Neuronal stem cell (in vitro differentiated cells): ENCODE measurements around the gene FHIT.

ENCODE experiments used
- DNase-seq: peaks from one replicate; pipeline ENCODE4 v3.0.0-alpha.2; 2013; ENCODE audit warnings: low spot score
- H2AFZ ChIP-seq: one replicate; pipeline ENCODE4 v1.6.1; 2013; ENCODE audit warnings: mild to moderate bottlenecking, low read length, inconsistent platforms
- H2AK5ac ChIP-seq: 2 replicates; pipeline ENCODE4 v1.6.1; 2013; ENCODE audit warnings: low read depth, mild to moderate bottlenecking, inconsistent platforms, low read length, moderate library complexity, mixed read lengths
- H2BK120ac ChIP-seq: 2 replicates; pipeline ENCODE4 v1.6.1; 2013; ENCODE audit warnings: low read depth, mild to moderate bottlenecking, inconsistent platforms, low read length, moderate library complexity, mixed read lengths
- H2BK12ac ChIP-seq: one replicate; pipeline ENCODE4 v1.6.1; 2013; ENCODE audit warnings: low read length, inconsistent platforms
- H2BK15ac ChIP-seq: 2 replicates; pipeline ENCODE4 v1.6.1; 2013; ENCODE audit warnings: mild to moderate bottlenecking, low read length, inconsistent platforms, mixed read lengths
- H2BK5ac ChIP-seq: one replicate; pipeline ENCODE4 v1.6.1; 2013; ENCODE audit warnings: inconsistent platforms, mild to moderate bottlenecking, low read length, moderate library complexity
- H3K14ac ChIP-seq: one replicate; pipeline ENCODE4 v1.6.1; 2013; ENCODE audit warnings: low read length, inconsistent platforms
- H3K18ac ChIP-seq: 2 replicates; pipeline ENCODE4 v1.6.1; 2013; ENCODE audit warnings: low read length, inconsistent platforms
- H3K23ac ChIP-seq: 2 replicates; pipeline ENCODE4 v1.6.1; 2013; ENCODE audit warnings: low read depth, mild to moderate bottlenecking, mixed read lengths, low read length, inconsistent platforms; ENCODE audit not compliant: poor library complexity
- H3K27ac ChIP-seq: replicated peaks from 3 replicates; pipeline ENCODE4 v1.5.1; 2013; ENCODE audit warnings: low read length, inconsistent platforms
- H3K27me3 ChIP-seq, 3 experiments: 2 replicates each; pipeline ENCODE4 v1.6.1; 2013; ENCODE audit warnings: low read length in 3 of 3, mild to moderate bottlenecking in 2 of 3, inconsistent platforms in 1 of 3, low read depth in 1 of 3, mixed read lengths in 1 of 3, moderate library complexity in 1 of 3; ENCODE audit not compliant: control insufficient read depth in 3 of 3, insufficient read depth in 3 of 3
- H3K36me3 ChIP-seq, 2 donors: replicated peaks in 1 of 2; 2 replicates each; pipeline ENCODE4 v1.6.1; 2013; ENCODE audit warnings: low read length in 2 of 2; ENCODE audit not compliant: control insufficient read depth in 2 of 2, insufficient read depth in 2 of 2
- H3K4ac ChIP-seq: 2 replicates; pipeline ENCODE4 v1.6.1; 2013; ENCODE audit warnings: inconsistent platforms, mild to moderate bottlenecking, low read length, moderate library complexity
- H3K4me1 ChIP-seq, 2 donors: 1 replicate in 1 of 2; 2 replicates in 1 of 2; pipeline ENCODE4 v1.6.1; 2013; ENCODE audit warnings: low read length in 2 of 2, low read depth in 1 of 2; ENCODE audit not compliant: control insufficient read depth in 2 of 2, insufficient read depth in 1 of 2
- H3K4me2 ChIP-seq: one replicate; pipeline ENCODE4 v1.6.1; 2013; ENCODE audit warnings: mild to moderate bottlenecking, low read length, inconsistent platforms; ENCODE audit not compliant: insufficient read depth, poor library complexity, severe bottlenecking
- H3K4me3 ChIP-seq, 2 donors: 2 replicates each; pipeline ENCODE4 v1.5.1; 2013; ENCODE audit warnings: low read length in 2 of 2, mild to moderate bottlenecking in 2 of 2, inconsistent platforms in 1 of 2, moderate library complexity in 1 of 2
- H3K79me1 ChIP-seq: one replicate; pipeline ENCODE4 v1.6.1; 2013; ENCODE audit warnings: low read depth, mild to moderate bottlenecking, inconsistent platforms, low read length, moderate library complexity
- H3K9ac ChIP-seq: one replicate; pipeline ENCODE4 v1.6.1; 2013; ENCODE audit warnings: mild to moderate bottlenecking, low read depth, low read length, inconsistent platforms; ENCODE audit not compliant: poor library complexity
- H3K9me3 ChIP-seq, 2 donors: replicated peaks in 1 of 2; 2 replicates each; pipeline versions ENCODE3 to v1.6.1; 2013; ENCODE audit warnings: low read length in 2 of 2, mild to moderate bottlenecking in 2 of 2, inconsistent platforms in 1 of 2, low read depth in 1 of 2, mixed read lengths in 1 of 2, moderate library complexity in 1 of 2; ENCODE audit not compliant: control insufficient read depth in 2 of 2, insufficient read depth in 1 of 2
- H4K8ac ChIP-seq: one replicate; pipeline ENCODE4 v1.6.1; 2013; ENCODE audit warnings: low read depth, mild to moderate bottlenecking, inconsistent platforms, low read length, moderate library complexity
- H4K91ac ChIP-seq: one replicate; pipeline ENCODE4 v1.6.1; 2013; ENCODE audit warnings: low read length, low read depth, mild to moderate bottlenecking, inconsistent platforms; ENCODE audit not compliant: poor library complexity
- WGBS, 2 donors: extraction: QIAGEN DNeasy Blood & Tissue Kit; methylation state at CpG; one replicate each; pipeline ENCODE4 v1.1.7; 2013; ENCODE audit warnings: missing lambda C conversion rate in 2 of 2, mixed read lengths in 1 of 2; ENCODE audit not compliant: insufficient read length in 2 of 2, insufficient replicate concordance in 1 of 2; ENCODE audit errors: extremely low coverage in 2 of 2; 5-methylcytosine and 5-hydroxymethylcytosine counted together

The FHIT gene

GRCh38 chr3:60707452-60708020 lies 543.7 kb downstream of the FHIT start:
- Histone ChIP-seq H3K9ac (no peak overlapping the region), H3K4ac (no peak overlapping the region), H3K36me3 (no peaks in the 10 kb centered on the region), H3K18ac (no peak overlapping the region), H3K4me1 (peaks cover 0 to 3% of the 10 kb centered on the region in 2 donors), H2BK12ac (no peak overlapping the region), H2BK120ac (no peak overlapping the region), H2BK15ac (no peak overlapping the region), H4K8ac (no peak overlapping the region), H2BK5ac (no peak overlapping the region), H3K14ac (no peak overlapping the region), H3K27ac (no peak overlapping the region), H3K4me3 (no peak overlapping the region), H3K79me1 (no peaks in the 10 kb centered on the region), H4K91ac (no peak overlapping the region), H3K23ac (no peak overlapping the region), H3K27me3 (no peaks in the 10 kb centered on the region), H3K4me2 (no peak overlapping the region), H3K9me3 (no peaks in the 10 kb centered on the region), H2AK5ac (no peak overlapping the region), H2AFZ (no peak overlapping the region)
- no CpG with 5 or more reads among the region's 2 CpGs for WGBS, 2 donors
- no peak for DNase-seq

- H2BK120ac ChIP-seq: no peak overlapping the region
- H3K4ac ChIP-seq: no peak overlapping the region
- no peak overlapping the region for H2AFZ ChIP-seq
- H3K9ac ChIP-seq: no peak overlapping the region
- WGBS, 2 donors: no CpG with 5 or more reads among the region's 3 CpGs
- H2BK12ac ChIP-seq: no peak overlapping the region
- H3K14ac ChIP-seq: no peak overlapping the region
- H3K23ac ChIP-seq: no peak overlapping the region
- H2AK5ac ChIP-seq: no peak overlapping the region
- no peak overlapping the region for H2BK15ac ChIP-seq
- H3K79me1 ChIP-seq: no peaks in the 10 kb centered on the region
- H3K4me2 ChIP-seq: no peak overlapping the region
- no peak overlapping the region for H3K27ac ChIP-seq
- peaks cover 0 to 3% of the 10 kb centered on the region in 2 donors for H3K4me1 ChIP-seq
- no peak overlapping the region for H4K8ac ChIP-seq
- peaks cover 0 to 2% of the 10 kb centered on the region in 2 donors for H3K9me3 ChIP-seq
- H2BK5ac ChIP-seq: no peak overlapping the region
- H4K91ac ChIP-seq: no peak overlapping the region
- no peak overlapping the region for H3K18ac ChIP-seq
- no peaks in the 10 kb centered on the region for H3K36me3 ChIP-seq
- H3K27me3 ChIP-seq: no peaks in the 10 kb centered on the region
- no peak for DNase-seq
- H3K4me3 ChIP-seq: no peak overlapping the region
Measured at GRCh38 chr3:60703956-60704736, 547.1 kb downstream of the FHIT start.

- Histone ChIP-seq H3K4ac (no peak overlapping the region), H2AK5ac (no peak overlapping the region), H2BK5ac (no peak overlapping the region), H4K91ac (no peak overlapping the region), H3K27me3 (no peaks in the 10 kb centered on the region), H3K79me1 (no peaks in the 10 kb centered on the region), H2BK15ac (no peak overlapping the region), H3K23ac (no peak overlapping the region), H3K18ac (no peak overlapping the region), H2AFZ (no peak overlapping the region), H3K4me2 (no peak overlapping the region), H4K8ac (no peak overlapping the region), H3K27ac (no peak overlapping the region), H3K4me3 (no peak overlapping the region), H3K14ac (no peak overlapping the region), H2BK120ac (no peak overlapping the region), H3K4me1 (peaks cover 0 to 4% of the 10 kb centered on the region in 2 donors), H2BK12ac (no peak overlapping the region), H3K36me3 (no peaks in the 10 kb centered on the region), H3K9ac (no peak overlapping the region), H3K9me3 (peaks cover 0 to 2% of the 10 kb centered on the region in 2 donors)
- WGBS, 2 donors: no CpG with 5 or more reads among the region's 3 CpGs
- no peak for DNase-seq
Measured at GRCh38 chr3:60703008-60703407, 548.2 kb downstream of the FHIT start.

GRCh38 chr3:60698117-60698516 lies 553.1 kb downstream of the FHIT start:
- no peak overlapping the region for H2BK120ac ChIP-seq
- no peak overlapping the region for H2BK12ac ChIP-seq
- no peak overlapping the region for H3K23ac ChIP-seq
- H3K27me3 ChIP-seq: no peaks in the 10 kb centered on the region
- no peak overlapping the region for H2BK15ac ChIP-seq
- H3K36me3 ChIP-seq: no peaks in the 10 kb centered on the region
- no peak overlapping the region for H3K4me2 ChIP-seq
- H2BK5ac ChIP-seq: no peak overlapping the region
- H3K4ac ChIP-seq: no peak overlapping the region
- H3K9me3 ChIP-seq: peaks cover 0 to 2% of the 10 kb centered on the region in 2 donors
- no peak overlapping the region for H3K4me3 ChIP-seq
- H3K79me1 ChIP-seq: no peaks in the 10 kb centered on the region
- no peak overlapping the region for H2AFZ ChIP-seq
- no peak overlapping the region for H3K18ac ChIP-seq
- H3K27ac ChIP-seq: no peak overlapping the region
- no CpG with 5 or more reads among the region's 3 CpGs for WGBS, 2 donors
- H4K8ac ChIP-seq: no peak overlapping the region
- H3K4me1 ChIP-seq: peaks cover 0 to 6% of the 10 kb centered on the region in 2 donors
- no peak overlapping the region for H4K91ac ChIP-seq
- DNase-seq: no peak
- no peak overlapping the region for H2AK5ac ChIP-seq
- no peak overlapping the region for H3K9ac ChIP-seq
- no peak overlapping the region for H3K14ac ChIP-seq
